ENCODE results near the gene ITK.

The ITK gene

DNA sequence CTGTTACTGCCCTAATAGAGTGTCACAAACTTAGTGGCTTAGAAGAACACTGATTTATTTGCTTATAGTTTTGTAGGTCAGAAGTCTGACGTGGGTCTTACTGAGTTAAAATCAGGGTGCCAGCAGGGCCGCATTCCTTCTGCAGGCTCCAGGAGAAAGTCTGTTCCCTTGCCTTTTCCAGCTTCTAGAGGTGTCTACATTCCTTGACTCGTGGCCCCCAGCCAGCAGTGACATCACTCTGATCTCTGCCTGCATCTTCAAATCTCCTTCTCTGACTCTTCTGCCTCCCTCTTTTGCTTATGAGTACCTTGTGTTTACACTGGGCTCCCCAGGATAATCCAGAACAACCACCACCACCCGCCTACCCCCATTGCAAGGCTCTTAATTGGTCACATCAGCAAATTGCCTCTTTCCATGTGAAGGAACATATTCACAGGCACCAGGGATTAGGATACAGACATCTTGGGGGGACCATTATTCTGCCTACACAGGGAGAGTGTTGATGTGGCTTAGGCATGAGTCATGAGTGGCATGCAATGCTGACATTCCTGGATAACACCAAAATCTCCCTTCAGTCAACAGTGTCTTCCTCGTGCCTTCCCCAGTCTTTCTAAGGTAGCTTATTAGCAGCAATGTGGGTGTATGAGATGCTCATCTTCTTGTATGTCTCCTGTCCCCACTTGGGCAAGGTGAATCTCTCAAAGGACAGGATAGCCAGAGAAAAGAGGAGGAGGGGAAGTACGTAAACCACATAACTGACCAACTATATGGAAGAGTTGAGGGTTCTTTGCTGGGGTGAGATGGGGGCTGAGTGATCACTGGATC lies 109.7 kb downstream of the ITK start:
- Histone ChIP-seq H3K4me3 (no peak overlapping the region), H3K27ac (no peak overlapping the region)

DNA sequence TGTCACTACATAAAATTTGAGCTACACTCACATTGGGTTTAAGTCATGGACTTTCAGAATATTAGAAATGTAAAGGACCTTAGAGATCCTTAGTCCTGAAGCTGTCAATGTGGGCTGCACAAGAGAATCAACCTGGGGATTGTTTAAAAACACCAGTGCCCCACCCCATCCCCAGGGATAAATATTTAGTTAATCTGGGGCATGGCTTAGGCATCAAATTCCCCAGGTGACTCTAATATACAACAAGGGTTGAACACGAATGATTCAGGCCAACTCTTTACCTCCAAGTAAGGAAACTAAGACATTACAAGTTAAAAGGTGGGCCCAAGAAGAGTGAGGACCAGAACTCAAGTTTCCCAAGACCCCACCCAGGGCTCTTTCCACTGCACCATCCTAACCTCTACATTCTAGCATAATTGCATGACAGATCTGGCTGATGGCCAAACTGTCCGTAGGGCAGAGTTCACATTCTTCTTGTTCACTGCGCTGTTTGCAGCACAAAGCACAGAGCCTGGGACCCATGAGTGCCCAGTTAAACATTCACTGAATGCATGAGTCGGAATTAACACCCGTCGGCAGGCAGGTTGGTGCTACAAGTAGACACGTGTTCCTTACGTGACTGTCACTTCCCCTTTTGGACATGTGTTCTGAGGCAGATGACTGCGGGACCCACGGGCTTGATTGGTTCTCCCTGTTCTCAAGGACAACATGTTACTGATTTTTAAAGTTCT lies 110.5 kb downstream of the ITK start:
- no peak overlapping the region for H3K4me3 ChIP-seq
- H3K27ac ChIP-seq, result no peak overlapping the region

DNA sequence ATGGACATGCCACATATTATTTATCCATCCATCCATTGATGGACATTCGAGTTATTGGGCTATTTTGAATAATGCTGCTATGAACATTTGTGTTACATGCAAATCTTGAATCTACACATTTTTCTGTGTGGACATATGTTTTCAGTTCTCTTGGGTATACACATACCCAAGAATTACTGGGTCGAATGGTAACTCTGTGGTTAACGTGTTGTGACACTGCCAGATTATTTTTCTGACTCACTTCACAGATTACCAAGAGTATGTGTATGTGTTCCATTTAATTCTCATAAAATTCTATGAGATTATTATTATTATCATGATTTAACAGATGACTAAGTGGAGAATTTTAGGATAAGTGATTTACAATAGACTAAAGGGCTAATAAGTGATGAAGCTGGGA lies 112.0 kb downstream of the ITK start:
- Histone ChIP-seq H3K4me3 (no peak overlapping the region), H3K27ac (no peak overlapping the region)

DNA sequence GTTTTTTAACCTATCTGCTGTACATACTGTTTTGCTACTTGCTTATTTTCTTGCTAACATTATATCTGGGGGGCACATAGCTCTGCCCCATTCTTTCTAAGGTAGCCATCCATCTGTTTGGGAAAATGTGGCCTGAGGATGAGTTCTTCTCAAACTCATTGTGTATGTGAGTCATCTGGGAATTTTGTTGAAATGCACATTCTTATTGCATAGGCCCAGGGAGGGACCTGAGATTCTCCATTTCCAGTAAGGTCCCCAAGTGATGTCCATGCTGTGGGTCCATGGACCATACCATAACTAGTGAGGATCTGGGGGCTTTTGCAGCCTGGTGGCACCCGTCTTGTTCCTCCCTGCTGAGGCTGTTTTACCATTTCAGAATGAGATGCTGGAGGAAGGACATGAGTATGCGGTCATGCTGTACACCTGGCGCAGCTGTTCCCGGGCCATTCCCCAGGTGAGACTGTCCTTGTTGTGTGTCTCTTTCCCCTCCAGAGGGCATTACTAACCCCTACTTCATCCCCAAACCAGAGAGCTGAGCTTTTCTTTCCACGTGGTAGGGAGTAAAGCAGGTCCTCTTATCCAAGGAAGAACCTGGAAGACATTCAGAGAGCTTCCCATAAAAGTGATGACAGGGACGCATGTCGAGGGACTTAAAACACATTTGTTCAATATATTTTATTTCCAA lies 113.9 kb downstream of the ITK start:
- no peak overlapping the region for H3K4me3 ChIP-seq
- no peak overlapping the region for H3K27ac ChIP-seq

- Histone ChIP-seq H3K27ac (no peak overlapping the region), H3K4me3 (no peak overlapping the region)
These were observed 114.6 kb downstream of the ITK start for GRCh38 chr5:157295247-157295646.

- no peak overlapping the region for H3K27ac ChIP-seq
- no peak overlapping the region for H3K4me3 ChIP-seq
These were observed 119.9 kb downstream of the ITK start for GRCh38 chr5:157300564-157300963.

DNA sequence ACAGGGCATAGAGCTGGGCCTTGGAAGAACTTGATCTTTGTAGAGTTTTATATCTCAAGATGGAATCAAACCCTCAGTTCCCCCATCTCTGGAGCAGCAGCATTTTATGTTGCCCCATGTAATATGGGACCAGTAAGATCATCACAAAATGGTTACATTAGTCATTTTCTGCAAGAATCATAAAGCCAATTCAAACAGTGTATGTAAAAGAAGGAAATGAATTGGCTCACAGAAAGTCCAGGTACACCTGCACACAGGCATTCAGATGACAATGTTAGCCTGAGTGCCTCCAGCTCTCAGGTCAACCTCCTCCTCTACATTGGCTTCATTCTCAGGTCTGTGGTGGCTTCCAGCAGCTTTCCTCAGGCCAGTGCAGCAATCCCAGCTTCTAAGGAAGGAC lies 120.4 kb downstream of the ITK start:
- H3K27ac ChIP-seq, result no peak overlapping the region
- no peak overlapping the region for H3K4me3 ChIP-seq

DNA sequence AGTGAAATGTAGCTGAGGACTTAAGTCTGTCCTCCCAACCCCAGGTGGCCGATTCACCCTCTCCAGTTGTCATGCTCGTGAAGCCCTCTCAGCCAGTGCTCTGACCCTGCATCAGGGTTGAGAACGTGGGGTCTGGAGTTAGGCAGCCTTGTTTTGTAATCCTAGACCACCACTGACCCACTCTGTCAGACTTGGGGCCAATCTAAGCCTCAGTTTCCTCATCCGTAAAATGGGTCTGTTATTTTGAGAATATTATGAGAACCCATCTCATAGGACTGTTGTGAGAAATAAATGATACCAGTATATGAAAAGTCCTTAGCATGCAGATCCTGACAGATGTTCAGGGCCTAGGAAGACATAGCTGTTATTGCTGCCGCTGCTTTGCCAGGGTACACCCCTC lies 122.4 kb downstream of the ITK start:
- no peak overlapping the region for H3K4me3 ChIP-seq
- H3K27ac ChIP-seq, result no peak overlapping the region

DNA sequence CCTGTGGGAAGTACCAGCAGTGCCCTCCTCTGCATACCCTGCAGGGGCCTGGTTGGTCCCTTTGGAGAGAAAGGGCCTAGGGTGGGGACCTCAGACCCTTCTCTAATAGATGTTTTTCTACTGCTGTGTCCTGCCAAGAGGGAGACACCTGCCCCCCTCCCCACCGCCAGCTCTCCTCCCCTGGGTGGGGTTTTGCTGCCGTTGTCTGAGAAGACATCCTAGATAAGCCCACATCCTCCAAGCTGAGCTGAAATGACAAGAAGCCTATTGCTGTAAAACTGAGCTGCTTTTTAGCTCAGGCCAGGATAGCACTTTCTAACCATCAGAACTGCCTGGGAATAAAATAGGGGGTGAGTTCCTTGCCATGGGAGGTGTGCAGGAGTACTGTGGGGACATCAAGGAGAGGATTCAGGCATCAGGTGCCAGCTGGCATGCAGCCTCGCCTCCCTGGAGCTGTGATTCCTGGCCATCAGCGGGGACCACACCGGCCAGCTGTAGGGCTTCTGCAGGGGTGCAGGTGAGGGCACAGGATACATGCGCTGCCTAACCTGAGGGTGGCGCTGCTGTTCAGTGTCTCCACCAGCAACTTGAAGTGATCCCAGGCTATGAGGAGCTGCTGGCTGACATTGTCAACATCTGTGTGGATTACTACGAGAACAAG lies 123.2 kb downstream of the ITK start:
- Histone ChIP-seq H3K4me3 (no peak overlapping the region), H3K27ac (peak overlapping the region in 4 of 21 experiments; percentile 14 to 27 (median 20))

All from skin epidermis (tissue), 12 donors.